Retinal pigment epithelial cell (primary cell): Measurements from ENCODE around the gene EML2.

Experiments
- DNase-seq: peaks from one replicate; pipeline ENCODE4 v3.0.0-alpha.2; 2010; ENCODE audit warnings: low read depth
- H3K4me3 ChIP-seq: 2 replicates; pipeline ENCODE4 v1.5.1; 2011; ENCODE audit warnings: mild to moderate bottlenecking, low read length, control low read depth, moderate library complexity
- CTCF ChIP-seq: conservative IDR thresholded peaks from 2 replicates; pipeline ENCODE4 v1.5.1; 2011; ENCODE audit warnings: low read depth, low read length, control low read depth, inconsistent platforms

EML2 gene

GRCh38 chr19:45676851-45677263 is 37.7 kb upstream of the EML2 start:
- no peak for TF ChIP-seq CTCF
- DNase-seq, result no peak
- peak overlapping the region; percentile 48 for H3K4me3 ChIP-seq

- H3K4me3 ChIP-seq, result no peak overlapping the region
- TF ChIP-seq CTCF, result no peak
Measured at GRCh38 chr19:45674946-45675345, 35.7 kb upstream of the EML2 start.

GRCh38 chr19:45670670-45671453 is 31.7 kb upstream of the EML2 start:
- no peak for DNase-seq
- peak overlapping the region; percentile 32 for H3K4me3 ChIP-seq
- TF ChIP-seq CTCF, result no peak

More at GRCh38 chr19:45674946-45675345, 35.7 kb upstream of the EML2 start:
- DNase-seq, result no peak

- peak overlapping the region; percentile 32 for H3K4me3 ChIP-seq
- no peak for TF ChIP-seq CTCF
- DNase-seq, result no peak
Measured at GRCh38 chr19:45668342-45668871, 29.2 kb upstream of the EML2 start.

GRCh38 chr19:45667620-45668341 is 28.6 kb upstream of the EML2 start, which contains the start of gene GIPR:
Gene GIPR, plus strand, starts transcription at chr19:45668221. Its CDS starts 1,300 bp downstream, at chr19:45669521.
- DNase-seq, result no peak
- H3K4me3 ChIP-seq, result peak within 1 kb of the TSS; percentile 32

GRCh38 chr19:45664575-45664974 is 25.4 kb upstream of the EML2 start:
- no peak for DNase-seq
- TF ChIP-seq CTCF, result no peak
- no peak overlapping the region for H3K4me3 ChIP-seq

More at GRCh38 chr19:45667620-45668341, 28.6 kb upstream of the EML2 start, which contains the start of gene GIPR:
- no peak for TF ChIP-seq CTCF
